Activated CD8-positive, alpha-beta memory T cell treated with anti-CD3 and anti-CD28 coated beads, Interleukin-2, amount 50 U/mL, for 24 hours (primary cell): ENCODE results near the gene SELENOO.

Experiments
- DNase-seq: peaks from one replicate; pipeline ENCODE4 v3.0.0-alpha.2; 2020; ENCODE audit errors: extremely low read depth

Gene SELENOO

DNA sequence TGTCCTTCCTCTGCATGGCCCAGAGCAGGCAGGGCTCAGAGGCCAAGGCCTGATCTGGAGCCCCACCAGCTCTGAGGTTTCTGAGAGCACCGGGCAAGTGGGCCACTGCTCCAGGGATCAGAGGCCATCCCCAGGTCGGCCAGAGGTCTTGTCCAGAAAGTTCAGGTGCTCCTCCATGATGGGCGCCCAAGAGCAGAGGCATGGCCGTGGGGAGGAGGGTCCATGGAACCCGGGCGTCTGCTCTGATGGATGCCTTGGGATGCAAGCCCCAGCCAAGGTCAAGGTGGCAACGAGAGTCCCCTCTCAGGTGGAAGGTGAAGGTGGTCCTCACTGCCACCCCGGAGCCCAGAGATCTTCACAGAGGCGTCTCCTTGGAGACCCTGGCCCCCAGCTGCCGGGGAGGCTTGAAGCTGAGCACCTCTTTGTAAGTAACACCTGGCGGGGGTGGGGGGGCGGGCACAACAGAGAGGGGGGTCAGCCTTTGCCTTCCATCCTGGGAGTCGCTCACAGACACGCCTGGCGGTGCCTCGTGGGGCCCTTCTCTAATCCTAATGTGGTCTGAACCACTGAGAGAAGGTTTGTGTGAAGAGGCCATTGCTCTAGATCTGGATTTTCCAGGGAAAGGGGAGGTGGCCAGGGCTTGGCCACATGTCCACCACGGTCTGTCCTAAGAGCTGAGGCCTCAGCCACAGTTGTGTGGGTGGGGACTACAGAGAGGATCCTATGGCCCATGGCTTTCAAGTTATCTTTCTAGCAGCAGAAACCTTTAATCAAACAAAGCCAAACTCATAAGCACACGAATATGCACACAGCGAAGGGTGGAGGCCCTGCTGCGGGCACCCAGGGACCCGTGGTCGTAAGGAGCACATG lies 52.5 kb downstream of the SELENOO start:
- DNase-seq, result no peak

DNA sequence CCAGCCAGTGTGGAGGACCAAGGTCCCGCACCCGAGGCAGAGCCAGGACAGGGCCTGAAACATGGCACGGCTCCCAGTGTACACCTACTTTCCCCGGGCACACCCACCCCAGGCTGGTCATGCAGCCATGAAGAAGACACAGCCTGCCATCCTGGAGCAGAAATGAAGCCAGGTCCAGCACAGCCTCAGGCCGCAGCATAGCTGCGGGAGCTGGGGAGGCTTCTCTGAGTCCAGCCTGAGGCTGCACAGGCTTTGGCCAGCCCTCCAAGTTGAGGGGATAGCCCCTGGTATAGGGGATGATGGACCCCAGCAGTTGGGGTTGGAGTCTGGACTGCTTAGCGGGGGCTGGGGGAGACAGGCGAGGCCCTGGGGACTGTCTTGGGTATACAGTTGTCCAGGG lies 53.1 kb downstream of the SELENOO start:
- no peak for DNase-seq

DNA sequence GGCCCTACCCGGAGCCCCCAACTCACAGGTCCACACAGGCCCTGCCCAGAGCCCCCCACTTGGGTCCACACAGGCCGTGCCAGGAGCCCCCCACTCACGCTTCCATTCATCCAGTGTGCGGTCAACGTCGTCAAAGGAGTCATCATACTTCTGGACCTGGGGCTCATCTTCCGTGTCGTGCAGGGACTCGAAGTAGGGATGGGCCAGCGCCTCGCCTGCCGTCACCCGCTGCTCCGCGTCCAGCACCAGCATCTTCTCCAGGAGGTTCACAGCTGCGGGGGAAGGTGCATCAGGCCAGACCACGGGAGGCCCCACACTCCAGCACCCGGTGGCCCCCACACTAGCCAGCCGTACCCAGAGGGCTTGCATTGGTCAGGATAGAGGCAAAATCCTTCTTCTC lies 54.3 kb downstream of the SELENOO start:
- no peak for DNase-seq

DNA sequence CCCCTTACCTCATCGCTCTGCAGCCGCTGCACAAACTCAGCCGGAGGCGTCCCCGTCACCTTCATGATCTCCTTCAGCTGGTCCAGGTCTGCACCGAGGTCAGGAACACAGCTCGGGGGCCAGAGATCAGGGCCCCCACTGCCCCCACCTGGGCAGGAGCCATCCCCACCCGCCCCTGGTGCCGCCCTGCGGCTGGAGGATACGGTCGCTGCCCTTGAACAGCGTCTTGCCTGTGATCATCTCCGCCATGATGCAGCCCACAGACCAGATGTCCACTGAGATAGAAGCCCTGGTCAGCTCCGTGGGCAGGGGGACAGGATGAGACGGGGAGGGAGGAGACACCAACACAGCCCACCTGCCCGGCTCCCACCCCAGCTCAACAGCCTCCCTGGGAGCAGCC lies 54.8 kb downstream of the SELENOO start:
- no peak for DNase-seq

- DNase-seq, result no peak
Observed at GRCh38 chr22:50256258-50256862, 55.5 kb downstream of the SELENOO start.

DNA sequence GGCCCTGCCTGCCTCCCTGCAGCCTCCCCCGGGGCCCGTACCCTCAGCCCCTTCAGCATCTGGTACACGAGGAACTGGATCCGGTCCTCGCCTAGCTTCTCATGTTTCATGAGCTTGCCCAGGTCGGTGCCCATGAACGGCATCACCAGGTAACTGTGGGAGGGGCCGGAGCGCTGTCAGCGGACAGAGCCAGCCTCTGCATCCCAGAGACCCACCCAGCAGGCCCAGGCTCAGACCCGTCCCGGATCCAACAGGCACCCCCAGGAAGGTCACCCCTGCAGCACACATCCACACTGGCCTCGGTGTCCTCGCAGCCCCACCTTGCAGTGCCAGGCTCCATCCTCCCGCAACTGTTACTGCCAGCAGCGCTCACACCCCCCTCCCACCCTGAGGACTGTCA lies 56.2 kb downstream of the SELENOO start:
- DNase-seq, result no peak

DNA sequence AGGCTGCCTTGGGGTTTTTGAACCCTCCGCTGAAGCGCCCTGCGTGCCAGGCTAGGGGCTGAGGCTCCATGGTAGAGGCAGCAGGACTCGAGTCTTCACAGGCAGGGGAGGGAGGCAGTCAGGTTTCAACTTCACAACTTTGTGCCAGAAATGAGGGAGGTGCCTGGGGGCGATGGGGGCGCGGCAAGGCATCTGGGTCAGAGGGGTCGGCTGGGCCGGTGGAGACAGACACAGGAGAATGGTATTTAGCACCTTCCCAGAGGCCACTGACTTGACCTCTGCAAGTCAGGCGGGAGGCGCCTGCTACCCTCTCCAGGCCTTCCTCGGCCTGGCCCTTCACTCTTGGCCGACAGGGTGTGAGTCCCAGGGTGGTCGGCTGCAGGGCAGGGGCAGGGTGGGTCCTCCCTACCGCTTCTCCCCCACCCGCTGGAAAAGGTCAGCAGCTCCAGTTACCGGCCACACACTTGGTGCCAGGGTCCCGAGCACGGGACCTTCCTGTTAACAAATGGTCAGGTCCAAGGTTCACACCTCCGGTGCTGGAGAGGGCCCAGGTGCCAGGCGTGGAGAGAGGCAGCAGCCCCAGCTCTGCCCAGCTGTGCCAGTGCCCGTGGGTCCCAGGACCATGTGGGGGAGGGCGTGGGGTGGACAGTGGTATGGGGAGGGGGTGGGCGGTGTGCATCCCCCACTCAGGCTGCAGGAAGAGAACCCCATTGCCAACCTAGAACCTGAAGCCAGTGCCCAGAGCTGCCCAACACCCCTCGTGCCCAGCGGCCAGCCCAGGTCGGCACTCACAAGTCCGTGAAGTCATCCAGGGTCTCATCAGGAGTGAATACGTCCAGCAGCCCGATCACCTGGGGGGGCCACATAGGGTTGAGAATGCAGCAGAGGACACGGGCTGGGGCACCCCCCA lies 56.9 kb downstream of the SELENOO start:
- DNase-seq, result no peak

DNA sequence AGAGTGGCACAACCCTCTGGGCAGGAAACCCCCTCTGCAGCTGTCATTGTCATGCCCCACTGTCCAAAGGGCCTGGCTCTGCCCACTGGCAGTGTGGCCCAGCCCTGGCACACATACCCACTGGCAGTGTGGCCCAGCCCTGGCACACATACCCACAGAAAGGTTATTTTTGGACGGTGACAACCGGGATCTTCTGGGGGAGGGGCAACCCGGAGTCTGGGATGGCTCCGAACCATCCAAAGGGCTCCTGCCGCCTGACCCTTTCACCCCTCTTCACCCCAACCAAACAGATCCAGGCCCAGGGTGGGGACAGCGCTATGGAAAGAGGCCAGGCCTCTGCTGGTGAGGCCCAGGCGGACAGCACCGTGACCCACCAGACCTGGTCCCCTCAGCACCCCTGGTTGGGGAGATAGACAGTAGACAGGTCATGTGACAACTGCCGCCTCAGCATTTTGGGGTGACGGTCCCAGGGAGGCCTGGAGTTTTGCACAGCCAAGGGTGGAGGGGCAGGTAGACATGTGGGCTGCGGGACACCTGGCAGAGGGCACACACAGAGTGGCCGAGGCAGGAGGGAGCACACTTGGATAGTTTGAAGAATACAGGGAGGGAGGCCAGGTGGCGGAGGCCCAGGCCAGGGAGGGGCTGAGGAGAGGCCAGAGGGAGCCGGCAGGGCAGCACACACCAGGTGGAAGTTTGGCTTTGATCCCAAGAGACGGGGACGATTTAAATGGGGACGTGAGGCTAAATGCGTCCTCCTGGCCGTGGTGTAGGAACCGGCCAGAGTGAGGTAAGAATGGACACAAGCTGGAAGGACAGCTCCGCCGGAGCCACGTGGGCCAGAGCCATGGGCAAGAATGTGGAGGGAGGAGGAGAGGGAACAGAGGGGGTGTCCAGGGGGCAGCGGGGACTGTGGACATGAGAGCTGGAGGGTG lies 57.8 kb downstream of the SELENOO start:
- DNase-seq, result no peak

- DNase-seq, result no peak
Observed at GRCh38 chr22:50259302-50259701, 58.5 kb downstream of the SELENOO start.

GRCh38 chr22:50260434-50260800 lies 59.6 kb downstream of the SELENOO start:
- DNase-seq, result no peak

GRCh38 chr22:50260801-50261614 lies 60.2 kb downstream of the SELENOO start:
- DNase-seq, result no peak

GRCh38 chr22:50261615-50262459 lies 61.0 kb downstream of the SELENOO start, which contains the start of gene MAPK12:
TSS of gene MAPK12 (minus strand) at chr22:50261683. CDS start at chr22:50261509, 174 bp downstream.
- DNase-seq, result no peak

- DNase-seq, result no peak
Observed at GRCh38 chr22:50262460-50262911, 61.7 kb downstream of the SELENOO start.

DNA sequence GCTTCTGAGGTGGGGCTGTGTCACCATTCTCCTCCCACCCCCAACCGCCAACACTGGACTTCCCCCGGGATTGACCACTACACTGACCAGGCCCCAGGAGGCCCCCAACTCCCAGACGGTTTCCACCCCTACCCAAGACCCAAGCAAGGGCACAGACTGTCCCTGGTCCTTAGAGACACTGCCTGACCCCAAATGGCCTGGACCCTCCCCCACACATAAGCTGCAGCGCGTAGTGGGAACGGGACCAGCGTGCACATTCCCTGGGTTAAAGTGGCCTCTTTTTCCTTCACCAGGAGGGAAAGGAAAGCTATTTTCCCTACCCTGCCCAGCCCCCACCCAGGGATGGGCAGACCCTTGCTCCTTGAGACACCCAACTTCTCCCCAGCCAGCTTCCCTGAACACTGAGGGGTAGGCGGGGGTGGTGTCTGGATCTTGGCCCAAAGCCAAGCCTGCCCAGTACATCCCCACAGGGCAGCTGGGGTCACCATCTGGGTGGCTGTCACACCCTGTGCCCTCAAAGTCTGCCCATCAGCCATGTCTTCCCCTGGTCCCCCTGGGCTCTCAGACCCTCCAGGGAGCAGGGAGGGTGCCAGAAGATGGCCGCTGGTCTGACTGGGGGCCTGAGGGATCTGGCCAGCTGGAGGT lies 62.3 kb downstream of the SELENOO start:
- DNase-seq, result no peak

- DNase-seq, result no peak
Observed at GRCh38 chr22:50264104-50264745, 63.4 kb downstream of the SELENOO start.

- no peak for DNase-seq
Observed at GRCh38 chr22:50264946-50265669, 64.3 kb downstream of the SELENOO start.

DNA sequence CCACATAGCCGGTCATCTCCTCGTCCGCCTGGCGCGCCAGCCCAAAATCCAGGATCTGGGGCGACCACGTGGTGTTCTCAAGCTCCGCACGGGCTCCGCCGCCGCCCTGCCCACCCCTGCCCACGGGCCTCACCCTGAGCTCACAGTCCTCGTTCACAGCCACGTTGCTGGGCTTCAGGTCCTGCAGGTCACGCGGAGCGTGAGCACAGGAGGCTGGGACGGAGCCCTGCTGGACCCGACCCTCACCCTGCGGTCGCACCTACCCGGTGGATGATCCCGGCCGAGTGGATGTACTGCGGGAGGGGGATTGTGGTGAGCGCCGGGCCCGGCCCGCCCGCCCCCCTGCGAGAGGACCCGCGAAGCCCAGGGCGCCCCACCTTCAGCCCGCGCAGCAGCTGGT lies 66.2 kb downstream of the SELENOO start:
- DNase-seq, result no peak
